Endothelial cell of umbilical vein (primary cell): Measurements from ENCODE around the gene GPBAR1. TPM values are rescaled to one million over a fixed set of nuclear protein-coding genes. Genes with fewer than 3 reads are reported as not detected.

Experiments
- BruUV-seq: library from RNA; stranded (reverse); fragments of 400-500 nt; replicated peaks from 2 replicates; lab custom pipeline; 2021; lab: Mats Ljungman, UMichigan
- CTCF ChIA-PET: fragments of 300-600, 350-600 bp; sonication (Branson Sonifier 250); formaldehyde crosslinking; loops from one replicate; lab custom pipeline; 2021; ENCODE audit warnings: antibody characterized with exemption, inconsistent platforms; lab: Charles Lee
- POLR2A ChIA-PET: fragments of 300-600, 350-600 bp; sonication (Branson Sonifier 250); formaldehyde crosslinking; loops from one replicate; lab custom pipeline; 2021; ENCODE audit warnings: antibody characterized with exemption, inconsistent platforms; lab: Charles Lee
- DNase-seq: peaks from one replicate; pipeline ENCODE4 v3.0.0-alpha.2; 2011; ENCODE audit warnings: low read depth, low spot score
- FAIRE-seq: peaks from 2 replicates; lab custom pipeline; 2011; peaks lifted over from hg19 to GRCh38; lab: Jason Lieb, UNC
- H2AFZ ChIP-seq: 2 replicates; pipeline ENCODE4 v1.6.0; 2012; ENCODE audit warnings: low read depth, low read length, control low read depth, inconsistent platforms
- H3K27ac ChIP-seq: 2 replicates; pipeline ENCODE4 v1.5.1; 2011; ENCODE audit warnings: low read depth, mild to moderate bottlenecking, control low read depth, low read length, moderate library complexity; ENCODE audit not compliant: insufficient read depth
- H3K27me3 ChIP-seq, 2 experiments: 2 replicates each; pipeline versions ENCODE4 v1.6.0 to v1.6.1; 2011; ENCODE audit warnings: low read length in 2 of 2, mixed read lengths in 1 of 2; ENCODE audit not compliant: control insufficient read depth in 2 of 2, insufficient read depth in 2 of 2
- H3K36me3 ChIP-seq, 2 experiments: 2 replicates in 1 of 2; 3 replicates in 1 of 2; pipeline ENCODE4 v1.5.1; 2011; ENCODE audit warnings: low read length in 2 of 2, mild to moderate bottlenecking in 1 of 2, moderate library complexity in 1 of 2; ENCODE audit not compliant: control insufficient read depth in 2 of 2, insufficient read depth in 2 of 2; ENCODE audit errors: extremely low read depth in 1 of 2
- H3K4me1 ChIP-seq: 3 replicates; pipeline ENCODE4 v1.5.1; 2011; ENCODE audit warnings: mild to moderate bottlenecking, low read length; ENCODE audit not compliant: control insufficient read depth, insufficient read depth; ENCODE audit errors: extremely low read depth
- H3K4me2 ChIP-seq: 2 replicates; pipeline ENCODE4 v1.6.1; 2011; ENCODE audit warnings: low read length, control low read depth, mixed read lengths; ENCODE audit not compliant: insufficient read depth
- H3K4me3 ChIP-seq, 3 experiments: fragments of 200-600 bp in 1 of 3; sonication (generic), shearing (Covaris generic) in 1 of 3; replicated peaks in 1 of 3; 2 replicates each; pipeline ENCODE4 v1.5.1; 2011 to 2016; ENCODE audit warnings: control low read depth in 3 of 3, low read length in 3 of 3, mild to moderate bottlenecking in 2 of 3, inconsistent platforms in 1 of 3, low read depth in 1 of 3, moderate library complexity in 1 of 3; ENCODE audit not compliant: insufficient read depth in 1 of 3
- H3K79me2 ChIP-seq: 2 replicates; pipeline ENCODE4 v1.6.0; 2012; ENCODE audit warnings: low read length, inconsistent platforms; ENCODE audit not compliant: control insufficient read depth, insufficient read depth
- H3K9ac ChIP-seq: replicated peaks from 2 replicates; pipeline ENCODE3; 2011; ENCODE audit warnings: low read length, control low read depth; ENCODE audit not compliant: insufficient read depth; ENCODE audit errors: extremely low read depth
- H3K9me1 ChIP-seq: replicated peaks from 3 replicates; pipeline ENCODE4 v1.6.0; 2011; ENCODE audit warnings: mild to moderate bottlenecking, low read length; ENCODE audit not compliant: control insufficient read depth, insufficient read depth; ENCODE audit errors: extremely low read depth
- H3K9me3 ChIP-seq: replicated peaks from 2 replicates; pipeline ENCODE4 v1.5.1; 2012; ENCODE audit warnings: low read length, inconsistent platforms; ENCODE audit not compliant: control insufficient read depth, insufficient read depth
- H4K20me1 ChIP-seq: replicated peaks from 2 replicates; pipeline ENCODE3; 2011; ENCODE audit warnings: mild to moderate bottlenecking, low read length; ENCODE audit not compliant: control insufficient read depth, insufficient read depth; ENCODE audit errors: extremely low read depth
- CTCF ChIP-seq, 2 donors: IDR thresholded peaks; 1 replicate in 1 of 2; 2 replicates in 1 of 2; pipeline ENCODE4 v1.5.1; 2011; ENCODE audit warnings: low read length in 2 of 2, mild to moderate bottlenecking in 2 of 2, moderate library complexity in 2 of 2, control low read depth in 1 of 2, inconsistent platforms in 1 of 2, low read depth in 1 of 2; ENCODE audit not compliant: insufficient read depth in 1 of 2; ENCODE audit errors: extremely low read depth in 1 of 2
- EZH2 ChIP-seq: IDR thresholded peaks from 2 replicates; pipeline ENCODE4 v1.6.1; 2012; ENCODE audit warnings: borderline replicate concordance, low read depth, mild to moderate bottlenecking, moderate library complexity, low read length, inconsistent platforms; ENCODE audit not compliant: severe bottlenecking
- FOS ChIP-seq: IDR thresholded peaks from 2 replicates; pipeline ENCODE4 v1.6.1; 2011; ENCODE audit warnings: mild to moderate bottlenecking, low read length, moderate library complexity, borderline replicate concordance; ENCODE audit not compliant: insufficient read depth
- GATA2 ChIP-seq: IDR thresholded peaks from 2 replicates; pipeline ENCODE4 v1.7.0; 2011; ENCODE audit warnings: low read depth, mild to moderate bottlenecking, moderate library complexity, mixed read lengths, low read length; ENCODE audit not compliant: insufficient read length, insufficient read depth
- JUN ChIP-seq: IDR thresholded peaks from 2 replicates; pipeline ENCODE4 v1.6.1; 2011; ENCODE audit warnings: borderline replicate concordance, low read depth; ENCODE audit not compliant: insufficient read length, insufficient read depth
- MAX ChIP-seq: IDR thresholded peaks from 2 replicates; pipeline ENCODE4 v1.6.1; 2011; ENCODE audit not compliant: insufficient read depth, insufficient read length
- MYC ChIP-seq: IDR thresholded peaks from one replicate; pipeline ENCODE4 v1.6.1; 2011; ENCODE audit warnings: mild to moderate bottlenecking, low read depth, low read length
- POLR2A ChIP-seq: IDR thresholded peaks from 2 replicates; pipeline ENCODE4 v1.6.1; 2012; ENCODE audit warnings: low read depth, mild to moderate bottlenecking, control low read depth, low read length
- POLR2AphosphoS5 ChIP-seq: IDR thresholded peaks from 2 replicates; pipeline ENCODE4 v1.6.1; 2012; ENCODE audit warnings: low read depth, mild to moderate bottlenecking, control low read depth, low read length, moderate library complexity; ENCODE audit not compliant: insufficient read depth
- dilution Hi-C: fragments of 300-500 bp; cut with MboI; formaldehyde crosslinking; loops from one replicate; pipeline ENCODE4 v1.15.0; 2019; ENCODE audit warnings: low sequenced_read_pairs; ENCODE audit not compliant: extremely low pct_ligation_motif_present
- intact Hi-C: fragments of 100-400 bp; cut with micrococcal nuclease; formaldehyde crosslinking; loops from one replicate; pipeline ENCODE4 v1.10.0; 2022
- polyA plus RNA-seq, 4 experiments: library from polyadenylated mRNA; depleted of rRNA in 3 of 4; stranded (reverse) in 3 of 4; unstranded in 1 of 4; fragments of >200 nt; gene quantifications; 2 replicates each; pipeline versions ENCODE4 v1.2.1 to v1.2.3, GENCODE V29; 2011 to 2012; ENCODE audit warnings: missing spikeins in 1 of 4
- total RNA-seq: library from RNA; stranded (reverse); gene quantifications from 2 replicates; pipeline ENCODE4 v1.2.3, GENCODE V29; 2021

Gene GPBAR1
- total and polyA plus RNA-seq, 2 donors (not counting 3 experiments of a cell fraction or from before 2014, with no cell fraction given) = 0.14 to 0.75 TPM

- TF ChIP-seq GATA2 (no peak), MAX (no peak), FOS (no peak), MYC (no peak), POLR2A (no peak), CTCF (IDR thresholded peaks at IDR 0.05; ENCODE audit: extremely low read depth in 1 of 2, insufficient read depth in 1 of 2, low read depth in 1 of 2, low read length in 2 of 2) (no peak), POLR2AphosphoS5 (no peak), EZH2 (no peak), JUN (no peak)
- no peaks in the 10 kb centered on the region for H3K27me3 ChIP-seq
- peaks cover 3% of the 10 kb centered on the region for H4K20me1 ChIP-seq
- intact Hi-C loops (no loop called here), dilution Hi-C loops (no loop called here)
- no peak overlapping the region for H3K27ac ChIP-seq
- no TSS peak for BruUV-seq
- FAIRE-seq = no peak
- no peaks in the 10 kb centered on the region for H3K4me1 ChIP-seq
- no peak overlapping the region for H3K4me2 ChIP-seq
- peaks cover 20% of the 10 kb centered on the region for H3K79me2 ChIP-seq
- ChIA-PET POLR2A (no interaction called here), CTCF (no interaction called here)
- H3K9me3 ChIP-seq = no peaks in the 10 kb centered on the region
- no peak overlapping the region for H3K4me3 ChIP-seq
- DNase-seq = no peak
- no peaks in the 10 kb centered on the region for H3K9me1 ChIP-seq
- H3K9ac ChIP-seq = no peak overlapping the region
- no peak overlapping the region for H2AFZ ChIP-seq
- H3K36me3 ChIP-seq = peaks cover 54% of the 10 kb centered on the region in 2 experiments
These were observed 16.6 kb upstream of the GPBAR1 start for GRCh38 chr2:218244204-218244603.
